GM19240 (cell line): ENCODE results near the gene SUOX.
"Not testable (repeated sequence)": the region's sequence is repeated elsewhere in the genome, so short reads cannot be mapped to it uniquely, and the experiment has no call there.

ENCODE experiments used
- DNase-seq: peaks from one replicate; pipeline ENCODE4 v3.0.0; 2011; ENCODE audit warnings: low spot score; ENCODE audit not compliant: insufficient read length

Gene SUOX

DNA sequence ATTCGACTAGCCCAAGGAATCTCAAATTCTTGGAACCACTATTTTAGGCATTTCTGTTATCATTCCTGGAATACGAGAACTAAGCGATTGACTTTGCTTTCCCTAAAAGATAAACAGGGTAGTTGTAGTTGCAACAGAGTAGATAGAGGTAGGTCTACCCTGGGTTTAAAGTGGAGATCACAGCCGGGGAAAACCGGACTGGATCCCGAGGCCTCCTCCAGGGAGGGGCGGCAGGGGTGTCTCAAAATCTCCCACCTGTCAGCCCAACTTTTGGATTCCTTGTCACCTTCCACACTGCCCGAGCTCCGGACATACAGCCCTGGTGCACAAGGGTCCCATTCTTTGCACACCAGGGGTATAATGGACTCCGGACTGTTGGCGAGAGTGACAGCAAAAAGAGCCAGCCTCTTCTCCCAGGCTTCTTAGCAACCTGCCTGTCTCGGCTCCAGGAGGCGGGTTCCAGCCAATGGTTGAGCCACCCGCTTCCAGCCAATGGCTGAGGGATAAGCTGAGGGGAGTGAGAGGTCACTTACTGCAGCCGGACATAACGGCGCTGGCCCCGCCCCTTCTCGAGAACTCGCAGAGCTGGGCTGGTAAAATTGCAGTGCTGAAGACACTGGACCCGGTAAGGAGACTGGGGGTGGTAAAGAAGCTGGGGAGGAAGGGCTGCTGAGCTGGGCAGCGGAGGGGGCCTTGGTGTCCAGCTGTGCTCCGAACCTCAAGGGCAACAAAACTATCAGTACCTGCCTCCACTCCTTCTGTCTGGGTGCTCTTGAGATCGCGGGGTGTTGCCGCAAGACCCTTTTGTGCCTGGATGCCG lies at the start of gene SUOX:
Gene SUOX (plus strand): TSS at position 562 of the 820 bp plus-strand sequence. CDS start 4,946 bp downstream, outside the sequence.
- DNase-seq: peak; percentile 100

- DNase-seq: no peak
Observed at GRCh38 chr12:55955344-55955743, 41.7 kb upstream of the SUOX start.

- no peak for DNase-seq
Observed at GRCh38 chr12:55955800-55956508, 41.1 kb upstream of the SUOX start.

DNA sequence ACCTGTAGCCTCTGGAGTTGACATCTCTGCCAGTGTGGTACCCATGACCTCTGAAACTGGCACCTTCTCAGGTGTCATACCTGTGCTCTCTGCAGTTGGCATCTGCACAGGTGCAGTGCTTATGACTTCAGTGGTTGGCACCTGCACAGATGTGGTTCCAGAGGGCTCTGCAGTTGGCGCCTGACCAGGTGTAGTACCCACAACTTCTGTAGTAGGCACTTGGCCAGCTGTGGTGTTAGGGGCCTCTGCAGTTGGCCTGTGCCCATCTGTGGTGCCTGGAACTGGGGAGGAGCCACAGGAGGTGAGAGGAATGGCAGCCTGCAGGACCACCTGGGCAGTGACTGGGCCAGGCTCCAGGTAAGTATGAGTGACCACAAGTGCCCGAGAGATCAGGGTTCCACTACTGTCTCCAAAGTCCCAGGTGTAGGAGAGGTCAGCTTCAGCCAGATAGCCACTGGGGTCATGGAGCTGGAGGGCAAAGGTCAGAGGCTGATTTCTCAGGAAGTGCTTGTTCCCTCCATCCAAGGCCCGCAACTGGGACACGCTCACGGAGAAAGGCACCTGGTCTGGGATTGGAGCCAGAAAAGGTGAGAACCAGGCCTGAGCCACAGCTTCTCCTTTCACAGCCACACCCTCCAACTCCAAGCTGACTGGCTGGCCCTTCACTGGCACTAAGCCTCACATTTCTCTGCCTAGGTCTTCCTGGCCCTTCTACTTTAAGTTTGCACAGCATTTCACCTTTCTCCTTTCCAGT lies 39.8 kb upstream of the SUOX start:
- no peak for DNase-seq

GRCh38 chr12:55963760-55964159 lies 33.3 kb upstream of the SUOX start:
- DNase-seq: no peak

- no peak for DNase-seq
Observed at GRCh38 chr12:55965240-55965639, 31.8 kb upstream of the SUOX start.

GRCh38 chr12:55965941-55966407 lies 31.1 kb upstream of the SUOX start, which contains the start of gene PMEL:
Gene PMEL (minus strand): TSS chr12:55966042. CDS start chr12:55966011, 31 bp downstream.
- DNase-seq: no peak

GRCh38 chr12:55966408-55967281 lies 30.4 kb upstream of the SUOX start, which contains the start of gene CDK2:
Gene CDK2 (plus strand): TSS chr12:55966830. CDS start chr12:55967009, 179 bp downstream.
- peak; percentile 88 for DNase-seq

DNA sequence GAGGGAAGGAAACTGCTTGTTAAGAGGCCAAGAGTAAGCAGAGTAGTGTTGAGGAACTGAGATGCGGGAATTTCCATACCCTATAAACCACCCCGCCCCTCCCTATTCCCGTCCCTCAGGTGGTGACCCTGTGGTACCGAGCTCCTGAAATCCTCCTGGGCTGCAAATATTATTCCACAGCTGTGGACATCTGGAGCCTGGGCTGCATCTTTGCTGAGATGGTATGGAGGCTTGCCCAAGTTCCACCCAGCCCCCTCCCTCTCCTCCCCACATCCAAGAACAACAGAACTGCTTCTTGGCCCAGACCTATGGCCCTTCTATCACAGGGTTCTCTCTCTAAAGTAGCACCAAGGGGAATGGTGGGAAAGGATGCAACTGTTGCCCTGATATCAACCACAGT lies 27.7 kb upstream of the SUOX start:
- no peak for DNase-seq

- DNase-seq: no peak
Observed at GRCh38 chr12:55970775-55971174, 26.3 kb upstream of the SUOX start.

DNA sequence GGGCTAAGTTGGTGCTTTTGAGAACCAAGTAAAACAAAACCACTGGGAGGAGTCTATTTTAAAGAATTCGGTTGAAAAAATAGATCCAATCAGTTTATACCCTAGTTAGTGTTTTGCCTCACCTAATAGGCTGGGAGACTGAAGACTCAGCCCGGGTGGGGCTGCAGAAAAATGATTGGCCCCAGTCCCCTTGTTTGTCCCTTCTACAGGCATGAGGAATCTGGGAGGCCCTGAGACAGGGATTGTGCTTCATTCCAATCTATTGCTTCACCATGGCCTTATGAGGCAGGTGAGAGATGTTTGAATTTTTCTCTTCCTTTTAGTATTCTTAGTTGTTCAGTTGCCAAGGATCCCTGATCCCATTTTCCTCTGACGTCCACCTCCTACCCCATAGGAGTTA lies 25.0 kb upstream of the SUOX start:
- DNase-seq: no peak

- DNase-seq: no peak
Observed at GRCh38 chr12:55972456-55972855, 24.6 kb upstream of the SUOX start.

DNA sequence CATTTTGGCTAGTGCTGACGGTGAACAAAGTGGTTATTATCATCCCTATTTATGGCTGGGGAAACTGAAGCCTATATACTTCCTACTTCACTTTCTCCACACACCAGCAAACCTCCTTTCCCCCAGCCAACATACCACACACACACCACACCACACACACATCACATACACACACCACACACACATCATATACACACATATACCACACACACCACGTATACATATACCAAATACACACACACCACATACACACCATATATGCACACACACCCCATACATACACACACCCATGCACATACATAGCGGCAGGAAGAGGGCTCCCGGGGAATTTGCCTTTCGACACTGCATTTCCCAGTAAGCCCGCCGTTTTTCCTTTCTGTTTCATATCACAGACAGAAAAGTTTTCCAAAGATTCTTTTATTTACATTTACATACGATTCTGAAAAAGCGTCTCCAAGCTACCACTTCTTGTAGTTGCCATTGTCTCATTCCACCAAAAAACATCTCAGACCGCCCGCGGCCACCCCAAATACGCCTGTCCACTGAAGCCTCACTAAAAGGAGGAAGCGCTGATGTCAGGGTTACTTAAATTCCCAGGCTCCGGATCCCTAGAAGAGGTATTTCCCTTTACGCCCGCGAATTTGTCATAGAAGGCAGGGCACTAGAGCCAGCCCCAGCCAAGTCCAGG lies 24.0 kb upstream of the SUOX start:
- DNase-seq: no peak

- peak; percentile 86 for DNase-seq
Observed at GRCh38 chr12:55973599-55974307, 23.3 kb upstream of the SUOX start, which contains the start of gene RAB5B. Gene RAB5B (plus strand): TSS chr12:55974078. CDS start chr12:55986961, 12,883 bp downstream.

DNA sequence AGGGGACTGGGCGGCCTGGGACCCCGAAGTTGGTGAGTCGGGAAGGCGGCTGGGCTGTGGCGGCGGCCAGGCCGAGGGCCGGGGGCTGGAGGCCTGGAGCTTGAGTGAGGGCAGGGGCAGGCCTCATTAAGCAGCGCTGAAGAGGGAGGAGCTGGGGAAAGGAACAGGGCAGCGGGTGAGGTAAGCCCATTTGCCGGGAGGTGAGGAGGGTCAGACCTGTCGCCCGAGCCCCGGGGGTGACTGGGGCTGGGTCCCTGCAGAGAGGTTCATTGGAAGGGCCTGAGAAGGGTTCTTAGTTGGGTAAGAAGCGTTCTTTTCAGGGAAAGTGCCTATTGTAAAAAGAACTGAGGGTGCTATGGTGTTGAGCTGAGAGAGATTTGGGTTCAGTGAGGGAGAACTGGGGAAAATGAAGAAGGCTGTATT lies 22.8 kb upstream of the SUOX start:
- DNase-seq: peak; percentile 39

GRCh38 chr12:55978393-55978792 lies 18.7 kb upstream of the SUOX start:
- no peak for DNase-seq

- DNase-seq: no peak
Observed at GRCh38 chr12:55979069-55979468, 18.0 kb upstream of the SUOX start.

- DNase-seq: not testable (repeated sequence)
Observed at GRCh38 chr12:55981882-55982281, 15.2 kb upstream of the SUOX start.

GRCh38 chr12:55982319-55982936 lies 14.6 kb upstream of the SUOX start:
- no peak for DNase-seq
